ENCODE data around the gene MTFR1L. TPM values are rescaled to one million over a fixed set of nuclear protein-coding genes. Genes with fewer than 3 reads are reported as not detected.

Gene MTFR1L
- total RNA-seq, 5 donors from 2014 or later (not counting 1 experiment from before 2014, with no cell fraction given) = 39.6 to 48.1 (median 41.6) TPM

- H3K36me3 ChIP-seq (ENCODE audit: control insufficient read depth in 2 of 2, extremely low read depth in 1 of 2, insufficient read depth in 1 of 2, low read length in 1 of 2) = no peaks in the 10 kb centered on the region
- H3K27ac Mint-ChIP-seq = peak within 1 kb of the TSS; percentile 85 to 90
- peak; percentile 78 to 95 (median 86) for DNase-seq
- peaks cover 0 to 5% of the 10 kb centered on the region in 2 experiments for H3K27me3 ChIP-seq (replicated peaks in 1 of 2; ENCODE audit: control insufficient read depth in 2 of 2, extremely low read depth in 1 of 2, insufficient read depth in 2 of 2, low read length in 1 of 2)
- no peaks in the 10 kb centered on the region for H3K27me3 Mint-ChIP-seq
- WGBS (ENCODE audit: insufficient coverage) = 2% methylated on average over 77 of the region's 77 CpGs
- ChIA-PET POLR2A (interaction anchor here in 1 of 2 donors (0.6 kb wide), 1 partner anchor 32 kb away, joined by 3 read pairs; no protein-coding TSS in a partner anchor), CTCF (interaction anchor here in 1 of 2 donors (1.0 kb wide), 1 partner anchor 39 kb away, joined by 3 read pairs; no protein-coding TSS in a partner anchor)
- no peaks in the 10 kb centered on the region for H3K36me3 Mint-ChIP-seq
- H3K4me1 ChIP-seq (ENCODE audit: control insufficient read depth in 1 of 2, extremely low read depth in 1 of 2, insufficient read depth in 2 of 2, low read length in 2 of 2) = peaks cover 2 to 22% of the 10 kb centered on the region in 2 experiments
- peak within 1 kb of the TSS; percentile 64 to 86 for H3K4me3 ChIP-seq (ENCODE audit: control insufficient read depth in 1 of 2, extremely low read depth in 1 of 2, low read length in 1 of 2)
- no peaks in the 10 kb centered on the region for H3K9me3 ChIP-seq
- ATAC-seq (replicated peaks in 1 of 4) = peak; percentile 98 to 100 (median 100)
- H3K4me3 Mint-ChIP-seq = peak within 1 kb of the TSS; percentile 88 to 91 (median 89)
- H3K4me1 Mint-ChIP-seq = peaks cover 20 to 21% (median 21%) of the 10 kb centered on the region in 3 donors
- H3K9me3 Mint-ChIP-seq = no peaks in the 10 kb centered on the region
- peak within 1 kb of the TSS; percentile 74 for H3K27ac ChIP-seq (ENCODE audit: low read length)
These were observed 39.4 kb downstream of the MTFR1L start, which contains the start of gene AUNIP for GRCh38 chr1:25858906-25859789. Gene AUNIP, minus strand, starts transcription at chr1:25859457. Its CDS starts 100 bp downstream, at chr1:25859357.

- ATAC-seq (replicated peaks in 1 of 4) (no peak), DNase-seq (no peak)
- Mint-ChIP-seq H3K9me3 (no peaks in the 10 kb centered on the region), H3K4me1 (peaks cover 20 to 21% (median 21%) of the 10 kb centered on the region in 3 donors), H3K27me3 (no peaks in the 10 kb centered on the region), H3K27ac (peak overlapping the region; percentile 24 to 60), H3K4me3 (peak overlapping the region in 2 of 3 donors; percentile 15 to 88), H3K36me3 (no peaks in the 10 kb centered on the region)
- Histone ChIP-seq H3K4me3 (ENCODE audit: control insufficient read depth in 1 of 2, extremely low read depth in 1 of 2, low read length in 1 of 2) (no peak overlapping the region), H3K27ac (ENCODE audit: low read length) (no peak overlapping the region), H3K36me3 (ENCODE audit: control insufficient read depth in 2 of 2, extremely low read depth in 1 of 2, insufficient read depth in 1 of 2, low read length in 1 of 2) (no peaks in the 10 kb centered on the region), H3K4me1 (ENCODE audit: control insufficient read depth in 1 of 2, extremely low read depth in 1 of 2, insufficient read depth in 2 of 2, low read length in 2 of 2) (peaks cover 2 to 22% of the 10 kb centered on the region in 2 experiments), H3K27me3 (replicated peaks in 1 of 2; ENCODE audit: control insufficient read depth in 2 of 2, extremely low read depth in 1 of 2, insufficient read depth in 2 of 2, low read length in 1 of 2) (peaks cover 0 to 5% of the 10 kb centered on the region in 2 experiments), H3K9me3 (no peaks in the 10 kb centered on the region)
- CTCF ChIA-PET = no interaction called here
- POLR2A ChIA-PET = no interaction called here
- 76% methylated on average over 9 of the region's 16 CpGs for WGBS (ENCODE audit: insufficient coverage)
These were observed 41.8 kb downstream of the MTFR1L start for GRCh38 chr1:25861316-25862286.

DNA sequence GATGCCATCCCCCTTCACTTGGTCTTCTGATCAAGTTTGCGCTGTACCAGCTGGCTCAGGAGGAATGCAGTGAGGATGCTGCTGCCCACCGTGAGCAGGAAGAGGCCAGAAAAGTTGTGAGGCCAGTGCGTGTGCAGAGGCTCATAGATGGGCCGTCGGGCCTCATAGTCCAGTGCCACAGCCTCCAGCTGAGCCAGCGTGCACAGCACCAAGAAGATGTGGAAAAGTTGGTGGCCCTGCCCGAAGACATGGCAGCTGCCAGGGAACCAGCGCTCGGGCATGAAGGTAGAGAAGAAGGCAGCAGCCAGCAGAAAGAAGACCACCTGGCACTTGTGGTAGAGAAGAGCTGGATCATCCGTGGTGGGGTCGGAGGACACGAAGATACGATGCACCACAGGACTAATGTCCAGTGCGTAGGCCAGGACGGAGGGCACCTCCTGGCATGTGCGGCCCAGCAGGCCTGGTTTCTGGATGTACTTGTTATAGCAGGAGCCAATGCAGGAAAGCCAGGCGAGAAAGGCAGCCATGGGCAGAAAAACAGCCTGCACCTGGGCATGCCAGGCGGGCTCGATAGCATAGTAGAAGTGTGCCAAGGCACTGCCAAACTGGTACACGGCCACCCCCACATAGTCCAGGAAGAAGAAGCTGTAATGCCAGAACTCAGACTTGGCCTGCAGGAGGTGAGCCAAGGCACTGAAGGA, 43.2 kb downstream of the MTFR1L start:
- H3K4me3 ChIP-seq (ENCODE audit: control insufficient read depth in 1 of 2, extremely low read depth in 1 of 2, low read length in 1 of 2) = no peak overlapping the region
- DNase-seq (no peak), ATAC-seq (replicated peaks in 1 of 4) (no peak)
- WGBS (ENCODE audit: insufficient coverage) = 95% methylated on average over 19 of the region's 20 CpGs
- peaks cover 20 to 21% (median 21%) of the 10 kb centered on the region in 3 donors for H3K4me1 Mint-ChIP-seq
- H3K36me3 ChIP-seq (ENCODE audit: control insufficient read depth in 2 of 2, extremely low read depth in 1 of 2, insufficient read depth in 1 of 2, low read length in 1 of 2) = no peaks in the 10 kb centered on the region
- POLR2A ChIA-PET = no interaction called here
- no peaks in the 10 kb centered on the region for H3K27me3 Mint-ChIP-seq
- H3K9me3 ChIP-seq = no peaks in the 10 kb centered on the region
- H3K4me3 Mint-ChIP-seq = no peak overlapping the region
- no peak overlapping the region for H3K27ac Mint-ChIP-seq
- H3K27ac ChIP-seq (ENCODE audit: low read length) = no peak overlapping the region
- H3K9me3 Mint-ChIP-seq = no peaks in the 10 kb centered on the region
- CTCF ChIA-PET = no interaction called here
- H3K27me3 ChIP-seq (replicated peaks in 1 of 2; ENCODE audit: control insufficient read depth in 2 of 2, extremely low read depth in 1 of 2, insufficient read depth in 2 of 2, low read length in 1 of 2) = peaks cover 0 to 5% of the 10 kb centered on the region in 2 experiments
- peaks cover 2 to 22% of the 10 kb centered on the region in 2 experiments for H3K4me1 ChIP-seq (ENCODE audit: control insufficient read depth in 1 of 2, extremely low read depth in 1 of 2, insufficient read depth in 2 of 2, low read length in 2 of 2)
- no peaks in the 10 kb centered on the region for H3K36me3 Mint-ChIP-seq

DNA sequence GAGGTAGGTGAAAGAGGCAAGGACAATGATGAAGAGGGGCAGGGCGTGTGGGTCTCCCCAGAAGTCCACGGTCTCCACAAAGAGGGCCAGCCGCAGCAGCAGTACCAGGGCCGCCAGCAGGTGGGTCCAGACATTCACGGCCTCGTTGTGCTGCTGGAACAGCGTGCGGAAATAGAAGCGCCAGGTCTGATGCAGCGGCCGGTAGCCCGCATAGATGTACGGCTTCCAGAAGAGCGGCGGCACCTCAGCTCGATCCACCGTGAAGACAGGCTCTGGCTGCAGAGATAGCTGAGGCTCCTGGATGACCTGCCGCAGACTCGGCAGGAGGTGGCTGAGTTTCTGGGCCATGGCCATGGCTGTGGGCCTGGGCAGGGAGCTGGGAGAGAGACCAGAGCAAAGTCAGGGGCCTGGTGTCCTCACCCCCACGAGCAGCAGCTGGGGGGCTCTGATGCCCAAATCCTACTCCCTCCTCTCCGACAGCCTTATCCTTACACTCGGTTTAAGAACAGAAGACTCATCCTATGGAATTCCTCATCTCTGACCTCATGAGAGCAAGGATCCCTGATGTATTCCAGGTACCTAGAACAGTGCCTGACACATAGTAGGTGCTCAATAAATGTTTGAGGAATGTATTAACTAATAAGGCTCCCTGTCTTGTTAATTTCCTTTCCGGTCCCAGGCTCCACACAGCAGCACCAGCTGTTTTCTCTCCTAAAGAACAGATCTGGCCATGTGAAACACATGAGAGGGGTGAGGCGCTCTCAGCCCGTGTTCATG, 43.9 kb downstream of the MTFR1L start:
- no peaks in the 10 kb centered on the region for H3K9me3 Mint-ChIP-seq
- 91% methylated on average over 21 of the region's 25 CpGs for WGBS (ENCODE audit: insufficient coverage)
- no peak overlapping the region for H3K4me3 Mint-ChIP-seq
- CTCF ChIA-PET = no interaction called here
- H3K36me3 ChIP-seq (ENCODE audit: control insufficient read depth in 2 of 2, extremely low read depth in 1 of 2, insufficient read depth in 1 of 2, low read length in 1 of 2) = no peaks in the 10 kb centered on the region
- no peaks in the 10 kb centered on the region for H3K27me3 Mint-ChIP-seq
- no peak overlapping the region for H3K27ac Mint-ChIP-seq
- no peaks in the 10 kb centered on the region for H3K36me3 Mint-ChIP-seq
- peaks cover 15 to 18% (median 18%) of the 10 kb centered on the region in 3 donors for H3K4me1 Mint-ChIP-seq
- H3K27ac ChIP-seq (ENCODE audit: low read length) = no peak overlapping the region
- POLR2A ChIA-PET = no interaction called here
- no peaks in the 10 kb centered on the region for H3K9me3 ChIP-seq
- ATAC-seq (replicated peaks in 1 of 4) (no peak), DNase-seq (no peak)
- no peak overlapping the region for H3K4me3 ChIP-seq (ENCODE audit: control insufficient read depth in 1 of 2, extremely low read depth in 1 of 2, low read length in 1 of 2)
- H3K27me3 ChIP-seq (replicated peaks in 1 of 2; ENCODE audit: control insufficient read depth in 2 of 2, extremely low read depth in 1 of 2, insufficient read depth in 2 of 2, low read length in 1 of 2) = peaks cover 0 to 4% of the 10 kb centered on the region in 2 experiments
- H3K4me1 ChIP-seq (ENCODE audit: control insufficient read depth in 1 of 2, extremely low read depth in 1 of 2, insufficient read depth in 2 of 2, low read length in 2 of 2) = peaks cover 2 to 20% of the 10 kb centered on the region in 2 experiments

DNA sequence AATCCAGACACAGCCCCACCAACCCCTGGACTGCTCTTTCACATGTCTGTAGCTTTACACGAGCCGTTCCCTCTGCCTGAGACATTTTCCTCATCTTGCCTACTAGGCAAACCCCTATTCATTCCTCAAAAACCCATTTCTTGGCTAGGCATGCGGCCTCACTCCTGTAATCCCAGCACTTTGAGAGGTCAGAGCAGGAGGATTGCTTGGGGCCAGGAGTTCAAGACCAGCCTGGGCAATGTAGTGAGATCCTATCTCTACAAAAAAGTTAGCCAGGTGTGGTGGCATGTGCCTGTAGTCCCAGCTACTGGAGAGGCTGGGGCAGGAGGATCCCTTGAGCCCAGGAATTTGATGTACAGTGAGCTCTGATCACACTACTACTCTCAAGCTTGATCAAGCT, 44.7 kb downstream of the MTFR1L start:
- POLR2A ChIA-PET = no interaction called here
- no peaks in the 10 kb centered on the region for H3K27me3 Mint-ChIP-seq
- ATAC-seq (replicated peaks in 1 of 4) (no peak), DNase-seq (no peak)
- H3K36me3 ChIP-seq (ENCODE audit: control insufficient read depth in 2 of 2, extremely low read depth in 1 of 2, insufficient read depth in 1 of 2, low read length in 1 of 2) = no peaks in the 10 kb centered on the region
- H3K27ac ChIP-seq (ENCODE audit: low read length) = no peak overlapping the region
- no peaks in the 10 kb centered on the region for H3K9me3 ChIP-seq
- H3K4me3 ChIP-seq (ENCODE audit: control insufficient read depth in 1 of 2, extremely low read depth in 1 of 2, low read length in 1 of 2) = no peak overlapping the region
- peaks cover 9 to 14% (median 11%) of the 10 kb centered on the region in 3 donors for H3K4me1 Mint-ChIP-seq
- H3K4me1 ChIP-seq (ENCODE audit: control insufficient read depth in 1 of 2, extremely low read depth in 1 of 2, insufficient read depth in 2 of 2, low read length in 2 of 2) = peaks cover 2 to 14% of the 10 kb centered on the region in 2 experiments
- H3K36me3 Mint-ChIP-seq = no peaks in the 10 kb centered on the region
- no peak overlapping the region for H3K4me3 Mint-ChIP-seq
- H3K9me3 Mint-ChIP-seq = no peaks in the 10 kb centered on the region
- WGBS (ENCODE audit: insufficient coverage) = 100% methylated on average over 1 of the region's 3 CpGs
- H3K27ac Mint-ChIP-seq = no peak overlapping the region
- CTCF ChIA-PET = no interaction called here
- H3K27me3 ChIP-seq (replicated peaks in 1 of 2; ENCODE audit: control insufficient read depth in 2 of 2, extremely low read depth in 1 of 2, insufficient read depth in 2 of 2, low read length in 1 of 2) = no peaks in the 10 kb centered on the region

All from T-cell (primary cell).